ENCODE results near the gene NBEA. TPM values are rescaled to one million over a fixed set of nuclear protein-coding genes. Genes with fewer than 3 reads are reported as not detected.

Gene NBEA
- total RNA-seq, 1 experiment from 2014 or later: 0.51 TPM

DNA sequence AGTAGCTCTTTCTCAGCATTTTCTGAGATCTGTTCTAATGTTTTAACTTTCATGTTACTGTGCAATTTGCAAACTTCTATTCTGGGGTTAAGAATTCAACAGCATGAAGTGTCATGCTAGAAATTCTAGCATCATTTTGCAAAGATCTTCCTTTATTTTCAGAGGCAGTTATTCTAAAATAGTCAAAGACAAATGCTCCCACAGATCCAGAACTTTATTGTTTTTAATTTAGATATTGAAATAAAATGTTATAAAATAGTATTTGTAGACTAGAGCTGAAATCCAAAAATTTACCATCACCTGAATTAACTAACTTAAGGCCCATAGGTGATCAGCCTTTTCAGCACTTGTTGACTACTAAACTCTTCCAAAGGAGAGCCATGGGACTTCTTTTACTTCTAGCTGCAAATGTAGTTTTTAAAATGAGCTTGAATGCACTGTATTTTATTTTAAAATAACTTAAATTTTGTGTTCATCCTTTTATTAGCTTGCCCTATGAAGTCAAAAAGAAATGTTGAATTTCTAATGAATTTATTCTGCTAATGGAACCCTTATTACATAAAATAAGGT is 531.2 kb downstream of the NBEA start:
- no peak for DNase-seq (ENCODE audit: low read depth)
- in situ Hi-C loops (cut with HindIII; ENCODE audit: low pct_unique_long_range_greater_than_20kb, low sequenced_read_pairs): no loop called here

DNA sequence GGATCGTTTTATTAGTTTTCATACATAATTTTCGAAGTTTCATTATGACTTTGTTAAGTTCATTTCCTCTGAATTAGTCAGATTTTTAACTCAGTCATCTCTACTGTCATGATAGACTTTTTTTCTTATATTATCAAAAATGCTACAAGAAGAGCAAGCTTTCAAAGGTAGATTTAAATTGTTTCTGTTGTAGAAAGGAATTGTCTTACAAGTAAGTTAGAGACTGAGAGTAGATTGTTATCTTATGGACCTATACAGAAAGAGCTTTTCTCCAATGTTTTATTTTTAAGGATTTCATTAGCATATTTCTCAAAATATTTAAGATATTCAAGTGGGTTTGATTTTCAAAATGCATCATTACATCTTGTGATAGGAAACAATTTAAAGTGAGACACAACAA is 531.7 kb downstream of the NBEA start:
- DNase-seq (ENCODE audit: low read depth): no peak
- in situ Hi-C loops (cut with HindIII; ENCODE audit: low pct_unique_long_range_greater_than_20kb, low sequenced_read_pairs): no loop called here

DNA sequence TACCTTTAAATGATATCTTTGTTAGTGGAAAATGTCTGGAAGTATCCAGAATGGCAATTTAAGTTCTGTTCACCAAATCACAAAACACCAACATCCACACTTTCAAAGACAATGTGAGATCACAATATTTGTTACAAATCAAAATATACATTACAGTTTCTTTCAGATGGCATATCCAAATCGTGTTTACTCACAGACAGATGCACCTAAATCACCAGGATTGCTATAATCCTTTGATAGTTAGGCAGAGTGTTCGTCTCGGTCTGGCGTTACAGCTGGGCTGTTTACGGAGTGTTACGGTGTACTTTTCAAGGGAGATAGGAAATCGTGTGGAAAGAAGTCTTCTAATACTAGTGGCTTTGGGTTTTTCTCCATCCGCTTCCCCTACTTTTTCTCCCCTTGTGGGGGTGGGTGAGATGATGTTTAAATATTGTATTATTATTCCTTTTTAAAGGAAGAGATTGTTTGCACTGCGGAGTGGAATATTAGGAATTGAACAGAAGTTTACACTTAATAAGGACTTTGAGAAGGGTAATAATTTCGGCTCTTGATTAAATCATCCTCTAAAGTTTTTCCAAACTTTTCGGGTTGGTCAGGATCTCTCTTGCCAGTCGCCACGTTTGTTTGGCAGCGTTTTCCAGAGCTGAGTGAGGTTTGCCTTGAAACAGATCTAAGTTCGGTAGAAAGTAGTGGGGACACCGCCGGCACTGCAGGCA is 532.6 kb downstream of the NBEA start:
- DNase-seq (ENCODE audit: low read depth): no peak
- in situ Hi-C loops (cut with HindIII; ENCODE audit: low pct_unique_long_range_greater_than_20kb, low sequenced_read_pairs): no loop called here

DNA sequence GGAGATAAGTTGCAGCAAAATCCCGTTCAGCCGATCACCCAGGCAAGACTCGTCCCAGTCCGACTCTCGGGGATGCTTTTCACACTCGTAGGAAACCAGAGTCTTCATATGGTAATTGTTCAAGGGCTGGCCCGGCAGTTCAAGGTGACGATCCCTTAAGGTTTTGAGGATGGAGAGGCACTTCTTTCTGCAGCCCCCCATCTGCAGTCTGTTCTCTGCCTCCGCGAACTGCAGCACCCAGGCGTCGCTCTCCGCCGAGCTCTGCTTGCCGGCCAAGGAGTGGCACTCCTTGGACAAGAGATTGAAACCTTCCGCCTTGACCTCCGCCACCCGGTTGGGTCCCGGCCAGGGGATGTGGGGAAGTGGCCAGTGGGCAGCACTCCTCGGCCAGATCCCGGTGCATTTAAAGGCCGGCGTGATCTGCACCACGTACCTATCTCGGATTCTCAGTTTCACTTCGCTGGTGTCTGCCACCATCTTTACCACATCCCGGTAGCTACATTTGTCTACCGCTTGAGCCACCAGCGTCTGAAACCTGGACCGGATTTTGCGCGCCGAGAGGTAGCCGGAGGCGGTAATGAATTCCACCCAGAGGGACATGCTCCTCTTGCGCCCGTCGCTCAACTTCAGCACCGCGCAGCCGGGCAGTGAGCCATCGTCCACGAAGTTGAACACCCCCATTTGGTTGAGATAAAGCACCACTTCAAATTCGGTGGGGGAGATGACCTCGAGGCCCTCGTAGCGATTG is 533.3 kb downstream of the NBEA start:
- in situ Hi-C loops (cut with HindIII; ENCODE audit: low pct_unique_long_range_greater_than_20kb, low sequenced_read_pairs): no loop called here
- DNase-seq (ENCODE audit: low read depth): no peak

DNA sequence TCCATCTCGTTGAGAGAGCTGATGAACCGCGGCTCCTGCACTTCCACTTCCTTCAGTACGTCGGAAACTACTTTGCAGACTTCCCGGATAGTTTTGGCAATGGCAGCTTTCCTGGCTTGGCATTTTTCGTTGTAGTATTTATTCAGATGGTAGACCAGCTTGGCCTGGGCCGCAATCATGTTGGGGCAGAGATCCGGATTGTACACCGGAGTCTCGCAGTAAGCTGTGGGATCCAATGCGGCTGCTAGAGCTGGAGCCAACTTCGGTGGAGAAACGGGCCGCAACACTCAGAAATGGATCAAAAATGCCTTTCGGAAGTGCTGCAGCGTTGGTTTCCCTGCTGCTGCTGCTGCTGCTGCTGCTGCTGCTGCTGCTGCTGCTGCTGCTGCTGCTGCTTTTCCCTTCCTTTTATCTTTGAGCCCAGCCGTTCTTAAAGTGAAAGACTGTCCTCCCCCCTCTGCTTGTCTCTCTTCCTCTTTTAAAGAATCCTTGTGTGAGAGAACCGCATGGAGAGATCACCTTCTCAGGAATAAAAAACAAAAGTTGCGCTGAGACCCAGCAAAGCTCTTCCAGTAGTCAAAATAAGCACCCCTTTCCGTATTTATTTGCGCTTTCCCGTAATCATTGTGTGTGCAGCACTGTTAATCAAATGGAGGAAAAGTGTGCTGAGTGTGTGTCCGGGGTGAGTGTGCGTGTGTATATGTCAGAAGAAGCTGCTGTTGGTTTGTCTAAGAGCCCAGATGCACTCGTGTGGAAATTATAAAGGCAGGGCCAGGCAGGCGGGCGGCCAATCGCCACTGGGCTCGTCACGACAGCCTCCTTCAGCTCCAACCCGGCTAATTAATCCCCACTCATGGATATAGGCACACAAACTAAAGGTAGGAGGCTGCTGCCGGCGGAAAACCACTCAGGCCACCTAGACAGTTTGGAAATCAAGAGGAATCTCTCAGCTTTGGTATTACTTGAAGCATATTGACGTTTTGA is 534.2 kb downstream of the NBEA start, which contains the start of gene MAB21L1:
Gene MAB21L1, minus strand, starts transcription at position 730 of the 984 bp plus-strand sequence. Its CDS starts 551 bp downstream, at position 179.
- no peak for DNase-seq (ENCODE audit: low read depth)

DNA sequence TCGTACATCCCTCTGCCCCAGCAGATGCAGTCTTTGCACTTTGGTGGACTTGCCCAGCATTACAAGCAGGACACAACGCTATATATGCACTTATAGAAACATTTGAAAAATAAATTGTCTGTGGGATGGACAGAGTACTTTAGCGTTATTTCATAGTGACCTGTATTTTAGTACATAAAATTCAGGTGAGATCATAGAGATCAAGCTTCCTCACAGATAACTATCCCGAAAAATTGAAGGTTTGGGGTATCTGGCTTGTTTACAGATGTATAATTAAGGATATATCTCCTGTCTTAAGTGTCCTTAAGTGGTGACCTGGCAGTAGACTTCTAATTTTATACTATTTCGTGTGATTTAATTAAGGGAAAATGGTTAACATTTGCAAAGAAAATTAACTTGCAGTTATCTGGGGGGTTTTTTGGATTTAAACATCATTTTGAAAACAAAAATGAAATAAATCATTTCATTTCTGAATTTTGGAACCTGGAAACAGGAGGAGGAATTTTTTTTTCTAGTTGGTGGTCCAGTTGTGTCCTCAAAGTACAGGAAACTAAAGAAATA is 535.4 kb downstream of the NBEA start:
- DNase-seq (ENCODE audit: low read depth): no peak
- in situ Hi-C loops (cut with HindIII; ENCODE audit: low pct_unique_long_range_greater_than_20kb, low sequenced_read_pairs): no loop called here

More for the DNA sequence above, 534.2 kb downstream of the NBEA start, which contains the start of gene MAB21L1:
- in situ Hi-C loops (cut with HindIII; ENCODE audit: low pct_unique_long_range_greater_than_20kb, low sequenced_read_pairs): no loop called here

DNA sequence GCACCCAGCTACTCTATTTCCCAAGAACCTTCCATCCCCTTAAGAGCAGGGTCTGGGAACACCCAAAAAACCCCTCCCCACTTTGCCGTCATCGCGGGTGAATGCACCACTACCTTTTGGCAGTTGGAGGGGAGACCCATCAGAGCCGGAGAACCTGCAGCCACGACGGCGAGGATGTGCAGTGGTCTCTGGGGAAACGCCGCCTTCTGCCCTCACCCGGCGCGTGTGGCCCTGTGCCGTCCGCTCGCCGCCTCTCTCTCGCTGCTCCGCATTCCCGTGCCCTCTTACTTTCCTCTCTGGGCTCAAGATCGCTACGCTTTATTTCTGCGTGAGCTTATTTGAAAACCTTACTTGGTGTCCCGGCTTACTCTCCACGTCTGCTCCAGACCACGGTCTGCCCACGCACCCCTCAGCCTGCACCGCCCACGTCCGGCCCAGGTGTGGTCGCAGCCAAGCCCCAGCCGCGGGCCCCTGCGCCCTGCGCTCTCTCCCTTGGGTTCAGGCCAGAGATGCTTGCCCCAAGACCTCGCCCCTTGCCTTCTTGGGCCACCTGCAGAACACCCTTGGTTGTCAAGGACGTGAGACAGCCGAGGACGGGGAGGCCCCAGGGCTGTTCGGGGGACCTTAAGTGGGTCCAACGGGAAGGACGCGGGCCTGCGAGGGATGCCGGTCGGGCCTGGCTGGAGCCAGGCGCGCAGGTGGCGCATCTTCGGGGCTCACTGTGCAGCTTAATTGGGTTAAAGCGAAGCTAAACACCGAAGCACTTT is 536.4 kb downstream of the NBEA start:
- in situ Hi-C loops (cut with HindIII; ENCODE audit: low pct_unique_long_range_greater_than_20kb, low sequenced_read_pairs): no loop called here

DNA sequence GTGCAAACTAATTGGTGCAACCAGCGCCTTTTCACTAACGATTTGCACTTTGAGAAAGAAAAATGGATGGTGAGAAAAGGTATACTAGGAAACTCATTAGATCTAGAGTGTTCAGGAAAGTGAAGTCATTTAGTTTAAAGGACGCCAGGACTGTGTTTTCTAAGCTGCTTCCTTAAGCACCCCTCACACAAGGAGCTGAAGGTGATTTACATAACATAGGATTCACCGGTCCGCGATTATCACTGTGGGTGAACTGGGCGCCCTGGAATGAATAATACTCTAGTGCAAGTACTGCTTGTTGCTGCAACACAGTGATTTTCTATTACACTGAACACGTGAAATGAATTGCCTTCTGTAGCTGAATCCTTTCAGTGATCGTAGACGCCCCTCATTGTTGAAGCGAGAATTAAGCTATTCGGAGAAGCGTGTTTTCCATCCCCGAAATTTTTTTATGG is 537.0 kb downstream of the NBEA start:
- in situ Hi-C loops (cut with HindIII; ENCODE audit: low pct_unique_long_range_greater_than_20kb, low sequenced_read_pairs): no loop called here
- DNase-seq (ENCODE audit: low read depth): no peak

More for the DNA sequence above, 536.4 kb downstream of the NBEA start:
- no peak for DNase-seq (ENCODE audit: low read depth)

DNA sequence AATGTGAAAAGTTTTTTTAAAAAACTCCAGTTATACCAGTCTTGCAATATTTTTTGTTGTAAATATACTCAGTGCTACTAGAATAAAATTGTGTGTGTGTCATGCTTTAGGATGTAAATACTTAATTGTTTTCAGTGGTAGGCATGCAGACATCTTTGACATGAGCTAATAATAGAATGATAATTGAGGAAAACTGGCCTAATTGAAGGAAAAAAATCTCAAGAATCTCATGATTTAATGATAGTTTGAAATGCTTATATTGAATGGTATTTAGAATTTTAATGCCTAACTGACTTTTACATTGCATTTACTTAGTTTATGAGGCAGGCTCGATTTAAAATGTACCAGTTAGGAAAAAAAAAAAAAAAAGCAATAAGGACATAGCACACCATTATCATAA is 537.6 kb downstream of the NBEA start:
- in situ Hi-C loops (cut with HindIII; ENCODE audit: low pct_unique_long_range_greater_than_20kb, low sequenced_read_pairs): no loop called here
- no peak for DNase-seq (ENCODE audit: low read depth)

DNA sequence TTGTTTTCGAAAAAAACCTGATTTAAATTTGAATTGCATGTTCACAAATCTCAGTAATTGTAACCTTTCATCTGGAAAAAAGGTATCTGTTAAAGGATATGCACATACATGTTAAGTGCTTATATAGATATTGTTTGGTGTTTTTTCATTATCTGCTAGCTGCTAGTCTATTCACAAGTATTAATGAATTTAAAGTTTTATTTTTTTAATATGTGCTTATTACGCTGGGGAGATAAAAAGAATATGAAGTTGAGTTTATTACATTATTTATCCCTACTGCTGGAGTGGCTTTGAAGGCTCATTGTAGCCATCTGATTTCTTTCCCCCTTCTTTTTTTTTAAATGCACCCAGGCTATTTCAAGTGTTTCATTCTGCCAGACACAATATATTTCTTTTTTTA is 538.3 kb downstream of the NBEA start:
- no peak for DNase-seq (ENCODE audit: low read depth)
- in situ Hi-C loops (cut with HindIII; ENCODE audit: low pct_unique_long_range_greater_than_20kb, low sequenced_read_pairs): no loop called here

DNA sequence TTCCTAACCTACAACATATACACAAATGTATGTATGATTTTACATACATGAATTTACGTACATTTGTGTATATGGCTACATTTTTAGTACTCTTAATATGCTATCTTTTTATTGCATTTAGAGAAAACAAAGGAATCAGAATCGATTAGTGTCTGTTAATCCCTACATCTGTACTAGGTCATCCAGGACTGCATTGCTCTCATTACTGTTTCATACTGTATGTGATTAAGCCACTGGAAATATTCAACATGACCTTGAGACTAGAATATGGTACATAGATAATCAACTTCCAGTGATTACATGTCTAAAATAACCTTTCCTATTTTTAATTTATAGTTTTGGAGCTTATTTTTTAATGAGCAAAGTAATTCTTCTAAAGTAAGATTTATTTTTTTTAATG is 539.7 kb downstream of the NBEA start:
- in situ Hi-C loops (cut with HindIII; ENCODE audit: low pct_unique_long_range_greater_than_20kb, low sequenced_read_pairs): no loop called here
- no peak for DNase-seq (ENCODE audit: low read depth)

DNA sequence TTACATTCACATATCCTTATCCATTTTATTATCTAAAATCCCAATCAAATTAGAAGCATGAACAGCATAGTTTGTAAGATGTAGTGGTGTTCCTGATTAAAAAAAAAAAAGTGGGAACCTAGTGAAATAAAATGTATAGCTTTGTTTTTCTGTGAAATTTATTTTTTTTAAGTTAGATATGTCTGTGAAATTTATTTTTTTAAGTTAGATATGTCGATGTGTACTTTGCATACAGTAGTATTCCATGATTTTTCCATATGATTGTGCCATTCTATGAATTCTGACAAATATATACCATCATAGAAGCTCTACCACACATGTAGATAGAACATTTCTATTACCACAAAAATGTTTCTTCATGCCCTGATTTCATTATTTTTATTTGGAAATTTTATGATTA is 540.5 kb downstream of the NBEA start:
- DNase-seq (ENCODE audit: low read depth): no peak
- in situ Hi-C loops (cut with HindIII; ENCODE audit: low pct_unique_long_range_greater_than_20kb, low sequenced_read_pairs): no loop called here

DNA sequence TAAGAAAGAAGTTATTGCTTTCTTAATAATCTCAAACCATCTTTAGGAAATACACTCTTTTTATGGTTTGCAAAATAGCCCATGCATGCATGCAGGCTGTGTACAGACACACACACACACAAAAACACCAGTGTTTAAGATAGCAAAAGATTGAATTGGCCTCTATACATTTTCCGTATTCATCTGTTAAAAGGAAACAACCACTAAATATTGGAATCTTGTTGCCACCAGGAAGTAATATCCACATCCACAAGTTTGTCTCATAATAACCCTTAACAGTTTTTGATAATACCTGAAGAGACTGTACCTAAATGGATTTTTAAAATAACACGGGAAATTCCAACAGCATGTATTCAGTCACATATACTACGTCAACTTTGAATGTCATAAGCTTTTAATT is 541.7 kb downstream of the NBEA start:
- DNase-seq (ENCODE audit: low read depth): no peak
- in situ Hi-C loops (cut with HindIII; ENCODE audit: low pct_unique_long_range_greater_than_20kb, low sequenced_read_pairs): no loop called here

DNA sequence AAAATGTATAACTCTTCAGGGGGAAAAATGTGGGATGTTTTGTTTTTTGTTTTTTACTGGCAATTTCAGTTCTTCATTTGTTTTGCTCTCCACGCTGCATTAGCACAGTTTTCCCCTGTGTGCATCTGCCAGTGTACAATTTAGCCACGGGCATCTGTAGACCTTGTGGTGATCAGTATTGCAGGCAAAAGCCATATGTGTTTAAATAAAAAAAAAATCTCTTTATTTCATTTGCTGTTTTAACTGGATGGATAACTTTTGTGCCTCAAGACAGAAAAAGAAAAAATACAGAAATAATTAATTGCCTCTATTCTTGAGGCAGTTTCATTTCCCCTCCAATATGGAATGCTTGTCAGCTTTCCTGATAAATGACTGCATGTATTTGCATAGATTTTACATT is 542.3 kb downstream of the NBEA start:
- in situ Hi-C loops (cut with HindIII; ENCODE audit: low pct_unique_long_range_greater_than_20kb, low sequenced_read_pairs): no loop called here
- no peak for DNase-seq (ENCODE audit: low read depth)

DNA sequence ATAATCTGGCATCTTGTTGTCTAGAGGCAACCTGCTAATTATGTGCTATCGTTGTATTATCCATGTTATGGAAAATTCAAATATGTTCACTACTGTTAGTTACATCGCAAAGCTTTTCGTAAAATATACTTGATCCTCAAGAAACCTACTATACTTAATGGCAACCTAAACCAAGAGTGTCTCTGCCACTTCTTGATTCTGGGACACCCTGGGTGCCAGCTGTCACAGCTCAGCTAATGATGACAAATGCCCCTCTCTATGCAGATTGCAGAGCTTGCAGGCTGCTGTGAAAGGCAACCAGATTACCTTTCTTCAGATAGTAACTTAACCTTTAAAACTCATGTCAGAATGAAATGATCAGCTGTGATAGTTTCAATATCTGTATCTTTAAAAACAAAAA is 543.4 kb downstream of the NBEA start:
- in situ Hi-C loops (cut with HindIII; ENCODE audit: low pct_unique_long_range_greater_than_20kb, low sequenced_read_pairs): no loop called here
- no peak for DNase-seq (ENCODE audit: low read depth)

DNA sequence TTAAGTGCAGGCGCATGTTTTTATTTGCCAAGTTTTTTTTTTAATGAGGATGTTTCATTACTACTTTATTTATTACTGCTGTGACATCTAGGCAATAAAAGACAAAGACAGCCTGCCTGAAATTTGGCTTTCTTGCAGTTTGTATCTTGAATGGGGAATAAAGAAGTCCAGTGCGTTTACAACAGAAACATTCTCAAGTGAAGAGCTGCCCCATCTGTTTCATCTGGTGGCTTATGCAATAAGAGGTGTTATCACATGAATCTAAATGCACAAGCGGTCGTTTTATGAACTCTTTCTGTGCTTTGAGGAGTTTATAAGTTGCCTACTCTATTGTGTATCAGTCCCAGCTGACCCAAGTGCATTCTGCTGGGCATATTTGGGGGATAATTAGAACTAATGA is 547.0 kb downstream of the NBEA start:
- no peak for DNase-seq (ENCODE audit: low read depth)
- in situ Hi-C loops (cut with HindIII; ENCODE audit: low pct_unique_long_range_greater_than_20kb, low sequenced_read_pairs): no loop called here

DNA sequence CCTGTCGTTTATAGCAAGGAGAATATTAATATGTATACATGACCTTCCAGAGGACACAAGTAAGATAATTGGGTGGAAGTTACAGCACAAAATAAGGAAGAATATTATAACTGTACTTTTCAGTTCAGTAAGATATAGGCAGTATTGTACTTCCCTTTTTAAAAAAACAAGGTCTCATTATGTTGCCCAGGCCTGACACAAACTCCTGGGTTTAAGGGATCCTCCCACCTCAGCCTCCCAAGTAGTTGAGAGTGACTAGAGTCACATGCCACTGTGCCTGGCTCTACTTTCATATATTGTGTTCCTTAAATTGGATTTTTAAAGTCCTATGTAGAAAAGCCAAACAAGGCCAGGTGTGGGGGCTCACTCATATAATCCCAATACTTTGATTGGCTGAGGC is 553.9 kb downstream of the NBEA start:
- no peak for DNase-seq (ENCODE audit: low read depth)
- in situ Hi-C loops (cut with HindIII; ENCODE audit: low pct_unique_long_range_greater_than_20kb, low sequenced_read_pairs): no loop called here

Measured in Caki2 (cell line).